Right kidney (tissue), 1 donor: Measurements from ENCODE around the gene PPP2R1A.
"Not testable (repeated sequence)": the region's sequence is repeated elsewhere in the genome, so short reads cannot be mapped to it uniquely, and the experiment has no call there.

Source experiments
- DNase-seq: peaks from one replicate; pipeline ENCODE4 v3.0.0-alpha.2; 2016

PPP2R1A gene

DNA sequence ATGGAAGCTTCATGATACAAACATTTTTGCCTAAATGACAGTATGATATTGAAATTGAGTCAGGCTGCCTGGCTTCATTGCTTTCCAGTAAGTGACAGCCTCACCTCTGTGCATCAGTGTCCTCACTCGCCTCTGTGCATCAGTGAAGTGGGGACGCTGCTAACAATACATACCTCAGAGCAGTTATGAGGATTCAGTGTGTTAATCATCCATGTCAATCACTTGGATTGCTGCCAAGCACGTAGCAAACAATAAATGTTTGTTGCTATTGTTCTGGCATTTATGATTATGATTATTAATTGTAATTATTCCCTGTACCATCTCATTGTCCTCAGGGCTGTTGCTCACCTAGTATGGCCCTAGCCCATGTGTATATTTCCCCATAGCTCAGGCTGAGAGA is 8.8 kb downstream of the PPP2R1A start:
- no peak for DNase-seq

GRCh38 chr19:52200044-52200443 is 10.2 kb downstream of the PPP2R1A start:
- DNase-seq, result no peak

GRCh38 chr19:52200755-52201391 is 11.0 kb downstream of the PPP2R1A start:
- not testable (repeated sequence) for DNase-seq

- no peak for DNase-seq
These were observed 16.6 kb downstream of the PPP2R1A start for GRCh38 chr19:52206481-52206880.

- DNase-seq, result no peak
These were observed 21.4 kb downstream of the PPP2R1A start for GRCh38 chr19:52211203-52211602.

GRCh38 chr19:52211926-52212571 is 22.2 kb downstream of the PPP2R1A start:
- no peak for DNase-seq

GRCh38 chr19:52212572-52213255 is 22.9 kb downstream of the PPP2R1A start:
- DNase-seq, result no peak

- no peak for DNase-seq
These were observed 24.4 kb downstream of the PPP2R1A start for GRCh38 chr19:52214241-52214640.

DNA sequence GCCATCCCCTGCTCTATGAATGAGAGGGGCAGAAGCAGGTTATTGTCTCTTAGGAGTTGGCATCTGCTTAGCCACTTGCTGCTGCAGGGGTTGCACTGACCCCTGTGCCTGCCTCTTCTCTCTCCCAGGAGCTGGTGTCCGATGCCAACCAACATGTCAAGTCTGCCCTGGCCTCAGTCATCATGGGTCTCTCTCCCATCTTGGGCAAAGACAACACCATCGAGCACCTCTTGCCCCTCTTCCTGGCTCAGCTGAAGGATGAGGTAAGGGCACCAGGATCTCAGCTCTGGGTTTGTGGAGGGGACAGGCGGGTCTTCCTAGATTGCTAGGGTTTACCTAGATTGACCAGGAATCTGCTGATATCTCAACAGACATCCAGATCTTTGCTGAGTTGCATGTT is 26.5 kb downstream of the PPP2R1A start:
- no peak for DNase-seq

GRCh38 chr19:52217576-52217975 is 27.7 kb downstream of the PPP2R1A start:
- no peak for DNase-seq

GRCh38 chr19:52219611-52220010 is 29.8 kb downstream of the PPP2R1A start:
- no peak for DNase-seq

GRCh38 chr19:52221031-52221430 is 31.2 kb downstream of the PPP2R1A start:
- DNase-seq, result no peak

DNA sequence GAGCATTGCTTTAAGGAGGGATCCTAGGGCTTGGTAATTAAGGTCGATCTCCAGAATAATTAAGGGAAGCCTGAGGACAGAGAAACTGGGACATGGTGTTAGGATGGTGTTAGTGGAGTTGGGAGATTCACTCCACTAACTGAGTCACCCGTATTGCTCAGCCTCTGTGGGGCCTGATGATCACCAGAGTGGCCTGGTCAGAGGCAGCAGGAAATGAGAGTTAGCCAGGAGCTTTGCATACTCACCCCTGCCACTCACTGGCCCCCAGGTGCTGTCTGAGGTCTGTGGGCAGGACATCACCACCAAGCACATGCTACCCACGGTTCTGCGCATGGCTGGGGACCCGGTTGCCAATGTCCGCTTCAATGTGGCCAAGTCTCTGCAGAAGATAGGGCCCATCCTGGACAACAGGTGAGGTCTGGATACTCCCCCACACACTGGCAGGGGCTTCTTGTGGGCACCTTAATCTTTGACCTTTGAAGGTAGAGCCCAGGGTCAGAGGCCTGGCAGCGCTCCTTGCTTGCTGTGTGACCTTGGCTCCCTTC is 32.1 kb downstream of the PPP2R1A start:
- DNase-seq, result no peak

DNA sequence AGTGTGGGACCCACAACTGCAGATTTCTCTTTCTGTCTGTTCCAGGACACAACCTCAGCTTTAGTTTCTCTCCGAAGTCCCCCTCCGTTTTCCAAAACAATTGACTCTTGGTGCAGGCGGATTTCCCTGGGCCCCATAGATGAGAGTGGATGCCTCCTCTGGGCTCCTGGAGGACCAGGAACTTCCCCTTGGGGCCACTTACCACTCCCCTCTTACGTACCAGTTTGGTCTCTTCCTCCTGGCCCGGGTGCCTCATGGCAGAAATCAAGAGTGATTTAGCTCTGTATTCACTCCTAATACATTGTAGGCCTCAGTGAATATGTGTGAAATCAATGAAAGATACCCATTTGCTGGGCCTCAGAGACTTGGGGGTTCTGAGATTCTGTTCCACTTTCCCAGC is 34.4 kb downstream of the PPP2R1A start:
- DNase-seq, result no peak

GRCh38 chr19:52226652-52227051 is 36.8 kb downstream of the PPP2R1A start:
- no peak for DNase-seq

GRCh38 chr19:52227196-52227940 is 37.5 kb downstream of the PPP2R1A start:
- DNase-seq, result no peak

- DNase-seq, result no peak
These were observed 38.1 kb downstream of the PPP2R1A start for GRCh38 chr19:52227980-52228379.

DNA sequence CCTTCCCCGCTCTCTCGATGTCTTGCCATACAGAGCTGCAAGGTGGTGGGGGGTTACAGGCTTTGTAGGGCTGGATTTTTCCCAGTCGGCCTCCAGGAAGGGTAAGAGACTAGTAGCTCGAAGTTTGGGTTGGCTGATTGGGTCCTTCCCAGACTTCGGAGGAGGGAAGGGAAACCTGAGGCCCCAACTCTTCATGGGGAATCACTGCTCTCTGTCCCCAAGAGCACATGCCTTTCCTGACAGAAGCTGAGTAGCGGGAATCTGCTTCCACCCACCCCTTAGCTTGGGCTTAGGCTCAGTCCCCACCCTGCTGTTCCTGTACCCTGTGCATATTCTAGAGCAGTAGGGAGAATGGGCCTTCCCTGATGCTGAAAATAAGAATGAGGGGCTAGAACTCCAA is 39.7 kb downstream of the PPP2R1A start:
- no peak for DNase-seq

GRCh38 chr19:52230685-52231084 is 40.8 kb downstream of the PPP2R1A start:
- no peak for DNase-seq

GRCh38 chr19:52231154-52231910 is 41.5 kb downstream of the PPP2R1A start:
- no peak for DNase-seq

DNA sequence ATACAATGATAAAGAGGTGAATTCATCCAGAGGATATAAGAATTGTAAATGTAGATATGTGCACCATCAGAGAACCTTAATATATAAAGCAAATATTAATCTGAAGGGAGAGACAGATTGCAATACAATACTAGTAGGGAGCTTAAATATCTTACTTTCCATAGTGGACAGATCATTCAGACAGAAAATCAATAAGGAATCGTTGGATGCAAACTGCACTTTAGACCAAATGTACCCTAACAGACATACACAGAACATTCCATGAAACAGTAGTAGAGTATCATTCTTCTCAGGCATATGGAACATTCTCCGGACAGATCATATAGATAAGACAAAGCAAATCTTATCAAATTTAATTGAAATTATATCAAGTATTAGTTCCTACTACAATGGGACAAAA is 44.6 kb downstream of the PPP2R1A start:
- DNase-seq, result no peak

- DNase-seq, result no peak
These were observed 47.3 kb downstream of the PPP2R1A start for GRCh38 chr19:52237197-52237596.
